ENCODE data around the gene SLC17A8. TPM values are rescaled to one million over a fixed set of nuclear protein-coding genes. Genes with fewer than 3 reads are reported as not detected.

Gene SLC17A8
- total and polyA plus RNA-seq, 8 donors, result 0.16 to 0.18 TPM; not detected in 6

DNA sequence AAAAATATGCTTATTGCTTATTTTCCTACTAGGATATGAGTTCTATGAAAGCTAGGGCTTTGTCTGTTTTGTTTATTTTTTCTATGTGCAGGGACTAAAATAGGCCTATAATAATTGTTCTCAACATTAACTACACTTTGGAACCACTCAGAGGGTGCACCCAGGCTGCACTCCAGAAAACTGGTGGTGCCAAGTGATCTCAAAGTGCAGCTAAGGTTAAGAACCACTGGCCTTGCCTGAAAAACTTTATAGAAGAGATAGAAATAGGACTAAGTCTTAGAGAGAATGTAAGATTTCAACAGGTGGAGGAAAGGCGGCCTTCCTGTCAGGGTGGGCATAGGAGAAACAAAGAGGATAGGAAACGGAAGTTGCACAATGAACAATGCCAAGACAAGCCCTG, 79.1 kb downstream of the SLC17A8 start:
- DNase-seq (no peak), ATAC-seq (no peak), FAIRE-seq (no peak)
- WGBS, 2 donors, result 84 to 85% methylated on average over 2 of the region's 2 CpGs
- Histone ChIP-seq H3K27me3 (no peaks in the 10 kb centered on the region), H3K4me1 (peaks cover 0 to 14% (median 13%) of the 10 kb centered on the region in 3 donors), H3K9me3 (no peaks in the 10 kb centered on the region), H3K36me3 (no peaks in the 10 kb centered on the region), H3K4me3 (no peak overlapping the region), H3K27ac (no peak overlapping the region)
- TF ChIP-seq, protein P1, sequence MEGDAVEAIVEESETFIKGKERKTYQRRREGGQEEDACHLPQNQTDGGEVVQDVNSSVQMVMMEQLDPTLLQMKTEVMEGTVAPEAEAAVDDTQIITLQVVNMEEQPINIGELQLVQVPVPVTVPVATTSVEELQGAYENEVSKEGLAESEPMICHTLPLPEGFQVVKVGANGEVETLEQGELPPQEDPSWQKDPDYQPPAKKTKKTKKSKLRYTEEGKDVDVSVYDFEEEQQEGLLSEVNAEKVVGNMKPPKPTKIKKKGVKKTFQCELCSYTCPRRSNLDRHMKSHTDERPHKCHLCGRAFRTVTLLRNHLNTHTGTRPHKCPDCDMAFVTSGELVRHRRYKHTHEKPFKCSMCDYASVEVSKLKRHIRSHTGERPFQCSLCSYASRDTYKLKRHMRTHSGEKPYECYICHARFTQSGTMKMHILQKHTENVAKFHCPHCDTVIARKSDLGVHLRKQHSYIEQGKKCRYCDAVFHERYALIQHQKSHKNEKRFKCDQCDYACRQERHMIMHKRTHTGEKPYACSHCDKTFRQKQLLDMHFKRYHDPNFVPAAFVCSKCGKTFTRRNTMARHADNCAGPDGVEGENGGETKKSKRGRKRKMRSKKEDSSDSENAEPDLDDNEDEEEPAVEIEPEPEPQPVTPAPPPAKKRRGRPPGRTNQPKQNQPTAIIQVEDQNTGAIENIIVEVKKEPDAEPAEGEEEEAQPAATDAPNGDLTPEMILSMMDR (IDR thresholded peaks at IDR 0.05), result no peak
- intact Hi-C loops (cut with DNase I), result no loop called here

DNA sequence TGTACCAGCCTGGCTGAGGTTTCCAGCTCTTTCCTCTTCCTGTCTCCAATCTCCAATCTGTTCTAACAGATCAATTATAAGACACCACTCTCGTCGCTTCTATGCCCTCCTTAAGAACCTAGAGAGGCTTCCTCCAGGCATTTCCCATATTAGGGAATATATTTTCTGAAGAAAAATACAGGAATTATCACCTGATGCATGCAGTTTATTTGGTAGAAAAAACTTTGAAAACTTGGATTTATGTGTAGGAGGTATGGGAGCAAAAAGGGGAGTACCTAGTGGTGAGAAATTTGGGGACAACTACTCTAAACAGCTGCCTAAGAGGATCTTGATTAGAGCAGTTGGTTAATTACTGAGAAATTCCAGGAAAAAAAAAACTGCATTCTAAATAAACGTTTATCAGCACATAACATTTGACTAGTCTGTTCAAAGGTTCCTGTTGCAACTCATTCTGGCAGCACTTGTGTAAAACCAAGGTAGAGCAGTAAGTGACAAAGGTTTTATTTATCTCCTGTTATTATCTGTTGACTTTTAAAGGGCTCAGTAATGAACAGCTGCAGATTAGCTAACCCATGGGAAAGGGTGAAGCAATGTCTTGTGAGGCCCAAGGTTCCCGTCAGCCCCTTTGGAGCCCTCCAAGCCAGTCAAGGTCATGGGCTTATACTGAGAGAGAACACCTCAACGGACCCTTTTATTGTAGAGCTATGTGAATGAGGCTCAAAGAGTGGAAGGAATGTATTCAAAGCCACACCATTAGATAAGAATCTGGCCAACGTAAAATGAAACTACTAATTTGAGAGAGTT, 80.4 kb downstream of the SLC17A8 start:
- Histone ChIP-seq H3K9me3 (no peaks in the 10 kb centered on the region), H3K36me3 (no peaks in the 10 kb centered on the region), H3K27me3 (no peaks in the 10 kb centered on the region), H3K4me1 (peaks cover 0 to 14% (median 14%) of the 10 kb centered on the region in 3 donors), H3K4me3 (no peak overlapping the region), H3K27ac (peak overlapping the region in 2 of 4 donors; percentile 39 to 46)
- intact Hi-C loops (cut with DNase I), result no loop called here
- FAIRE-seq, result no peak
- TF ChIP-seq, protein P1 (IDR thresholded peaks at IDR 0.05), result no peak
- ATAC-seq, result peak; percentile 60 to 87 (median 80)
- DNase-seq, result no peak
- 32% methylated on average over 6 of the region's 6 CpGs for WGBS, 2 donors

DNA sequence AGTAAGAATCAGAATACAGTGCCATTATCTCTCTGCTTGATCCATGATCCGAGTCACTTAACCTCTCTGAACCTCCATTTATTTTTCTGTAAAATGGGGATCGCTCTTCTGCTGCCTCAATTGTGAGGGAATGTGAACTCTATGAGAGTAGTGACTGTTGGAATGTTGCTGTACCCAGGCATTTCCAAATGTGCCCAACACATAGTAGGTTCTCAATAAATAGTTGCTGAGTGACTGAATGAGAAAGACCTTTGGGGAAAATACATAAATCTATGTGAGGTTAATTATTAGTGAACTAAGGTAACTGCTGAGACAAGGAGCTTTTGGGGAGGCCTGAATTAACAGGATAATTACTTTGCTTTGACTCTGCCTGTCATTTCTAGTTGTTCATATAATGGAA, 82.9 kb downstream of the SLC17A8 start:
- WGBS, 2 donors, result 94% methylated on average over 2 of the region's 2 CpGs
- H3K27ac ChIP-seq, result no peak overlapping the region
- H3K4me1 ChIP-seq, result peaks cover 4 to 29% (median 14%) of the 10 kb centered on the region in 3 donors
- TF ChIP-seq, protein P1 (IDR thresholded peaks at IDR 0.05), result no peak
- ATAC-seq, result no peak
- DNase-seq, result no peak
- H3K4me3 ChIP-seq, result no peak overlapping the region
- intact Hi-C loops (cut with DNase I), result no loop called here
- no peaks in the 10 kb centered on the region for H3K9me3 ChIP-seq
- H3K27me3 ChIP-seq, result no peaks in the 10 kb centered on the region
- H3K36me3 ChIP-seq, result no peaks in the 10 kb centered on the region
- no peak for FAIRE-seq

DNA sequence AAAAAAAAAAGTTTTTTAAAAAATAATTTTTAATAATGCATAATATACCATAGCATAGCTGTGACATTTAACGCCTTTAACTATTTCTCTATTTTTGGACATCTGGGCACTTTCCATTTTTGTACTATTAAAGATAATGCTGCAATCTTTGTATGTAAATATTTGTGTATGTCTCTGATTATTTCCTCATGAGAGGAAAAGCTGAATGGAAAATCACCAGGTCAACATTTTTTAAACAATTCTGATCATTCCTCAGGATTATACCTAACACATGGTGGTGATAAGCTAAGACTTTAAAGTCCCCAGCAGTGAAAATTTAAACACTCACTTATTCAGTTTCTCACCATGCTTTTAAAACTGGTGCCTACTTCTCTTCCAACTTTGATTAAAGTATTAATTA, 85.5 kb downstream of the SLC17A8 start:
- FAIRE-seq (no peak), ATAC-seq (peak in 2 of 4 donors; percentile 29 to 62)

More for the DNA sequence above, 85.5 kb downstream of the SLC17A8 start:
- no peak overlapping the region for H3K27ac ChIP-seq
- no peak for DNase-seq
- TF ChIP-seq, protein P1 (IDR thresholded peaks at IDR 0.05), result no peak
- no peaks in the 10 kb centered on the region for H3K9me3 ChIP-seq
- H3K4me1 ChIP-seq, result peaks cover 4 to 19% (median 4%) of the 10 kb centered on the region in 3 donors
- no peaks in the 10 kb centered on the region for H3K27me3 ChIP-seq
- intact Hi-C loops (cut with DNase I), result no loop called here
- WGBS, 2 donors, result 27 to 35% methylated on average over 1 of the region's 1 CpG
- H3K36me3 ChIP-seq, result no peaks in the 10 kb centered on the region
- H3K4me3 ChIP-seq, result no peak overlapping the region
